ENCODE measurements around the gene LECT2.

Gene LECT2

DNA sequence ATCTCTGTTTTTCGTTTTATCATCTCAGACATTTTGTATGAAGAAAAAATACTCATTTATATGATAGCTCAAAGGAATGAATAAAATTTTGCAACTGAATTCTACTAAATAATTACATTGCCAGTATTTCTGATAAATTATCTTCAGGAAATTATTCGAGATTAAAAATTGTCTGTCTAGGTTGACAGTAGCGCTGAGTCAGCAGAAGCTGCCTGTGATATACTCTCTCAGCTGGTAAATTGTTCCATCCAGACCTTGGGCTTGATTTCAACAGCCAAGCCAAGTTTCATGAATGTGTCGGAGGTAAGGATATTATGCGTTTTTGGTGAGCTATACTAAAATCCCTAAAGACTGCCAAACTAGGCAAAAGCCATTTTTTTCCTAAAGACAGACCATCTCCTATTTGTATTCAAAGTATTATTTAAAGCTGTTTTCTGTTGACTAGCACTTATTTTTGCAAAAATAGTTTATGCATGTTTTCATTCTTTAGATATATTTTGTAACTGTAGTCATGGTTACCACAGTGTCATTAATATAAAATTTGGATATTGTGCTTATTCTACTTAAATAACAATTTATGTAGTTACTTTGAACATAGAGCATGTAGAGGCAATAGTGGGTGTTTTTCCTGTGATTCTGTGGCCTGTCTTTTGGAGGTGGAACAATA is 17.4 kb downstream of the LECT2 start:
- no peak for DNase-seq (ENCODE audit: low read depth in 2 of 2)

- DNase-seq (ENCODE audit: low read depth in 2 of 2): no peak
Observed at GRCh38 chr5:135934939-135935338, 19.8 kb downstream of the LECT2 start.

- no peak for DNase-seq (ENCODE audit: low read depth in 2 of 2)
Observed at GRCh38 chr5:135930949-135931295, 23.9 kb downstream of the LECT2 start.

DNA sequence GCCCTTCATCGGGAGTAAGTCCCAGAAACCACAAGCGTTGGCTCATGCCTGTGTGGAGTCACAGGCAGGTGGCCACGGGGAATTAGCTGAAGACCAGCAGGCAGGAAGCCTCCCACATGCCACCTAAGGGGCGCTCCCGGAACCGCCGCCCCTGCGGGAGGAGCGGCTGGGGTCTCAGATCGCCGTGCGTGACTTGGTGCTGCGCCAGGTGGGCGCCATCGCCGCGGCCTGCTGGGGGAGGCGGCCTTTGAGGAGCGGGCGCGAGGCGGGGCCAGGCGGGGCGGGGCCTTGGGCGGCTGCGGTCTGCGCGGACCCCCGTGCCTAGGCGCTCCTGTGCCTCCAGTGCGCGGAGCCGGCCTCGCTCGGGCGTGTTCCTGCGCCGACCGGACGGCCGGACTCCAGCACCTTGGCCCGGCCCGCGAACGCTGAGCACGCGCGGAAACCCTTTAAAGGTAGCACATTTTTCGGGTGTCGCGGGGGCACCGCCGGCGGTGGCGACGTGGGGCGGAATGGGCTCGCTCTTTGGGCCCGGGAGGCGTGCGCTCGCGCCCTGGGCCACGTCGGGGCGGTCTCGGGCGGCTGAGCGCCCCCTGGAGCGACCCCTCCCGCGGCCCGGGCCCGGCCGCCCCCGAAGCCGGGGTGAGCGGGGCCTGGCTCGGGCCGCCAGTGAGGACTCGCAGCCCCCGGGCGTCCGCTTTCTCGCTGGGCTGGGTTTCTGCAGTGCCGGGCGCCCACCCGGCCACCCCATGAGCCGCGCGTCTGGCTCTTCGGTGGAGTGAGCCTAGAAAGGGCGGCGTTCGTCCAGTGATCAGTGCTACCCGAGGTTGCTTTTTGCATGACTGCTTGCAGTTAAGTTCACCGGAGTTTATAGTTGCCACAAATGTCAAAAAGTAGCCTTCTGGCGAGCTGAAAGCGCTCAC is 24.5 kb downstream of the LECT2 start:
- DNase-seq (ENCODE audit: low read depth in 2 of 2): no peak

GRCh38 chr5:135921388-135921787 is 33.4 kb downstream of the LECT2 start:
- DNase-seq (ENCODE audit: low read depth in 2 of 2): no peak

- no peak for DNase-seq (ENCODE audit: low read depth in 2 of 2)
Observed at GRCh38 chr5:135920199-135920598, 34.6 kb downstream of the LECT2 start.

- no peak for DNase-seq (ENCODE audit: low read depth in 2 of 2)
Observed at GRCh38 chr5:135916638-135917263, 38.0 kb downstream of the LECT2 start.

DNA sequence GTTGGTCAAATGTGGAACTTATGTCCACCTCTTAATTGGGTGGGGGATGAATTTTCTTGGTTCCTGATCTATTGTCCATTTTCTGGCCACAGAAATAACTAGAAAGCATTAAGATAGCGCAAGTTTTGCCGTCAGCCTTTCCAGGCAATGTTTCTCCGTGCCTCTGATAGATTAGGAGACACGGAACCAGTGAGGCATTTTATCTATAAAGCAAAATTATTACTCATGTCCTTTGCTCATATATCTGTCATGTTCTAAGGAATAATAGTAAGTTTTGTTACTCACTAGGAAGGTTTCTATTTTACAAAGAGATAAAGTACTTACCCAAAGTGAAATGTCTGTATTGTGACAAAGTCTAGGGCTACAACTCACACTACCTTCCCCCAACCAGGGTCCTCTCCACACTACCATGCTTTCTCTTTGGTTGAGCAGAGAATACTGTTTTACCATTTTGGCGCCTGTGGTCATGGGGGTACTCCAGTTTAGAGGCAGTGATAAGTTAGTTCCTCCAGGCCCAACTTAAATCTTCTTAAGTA is 39.2 kb downstream of the LECT2 start:
- no peak for DNase-seq (ENCODE audit: low read depth in 2 of 2)

DNA sequence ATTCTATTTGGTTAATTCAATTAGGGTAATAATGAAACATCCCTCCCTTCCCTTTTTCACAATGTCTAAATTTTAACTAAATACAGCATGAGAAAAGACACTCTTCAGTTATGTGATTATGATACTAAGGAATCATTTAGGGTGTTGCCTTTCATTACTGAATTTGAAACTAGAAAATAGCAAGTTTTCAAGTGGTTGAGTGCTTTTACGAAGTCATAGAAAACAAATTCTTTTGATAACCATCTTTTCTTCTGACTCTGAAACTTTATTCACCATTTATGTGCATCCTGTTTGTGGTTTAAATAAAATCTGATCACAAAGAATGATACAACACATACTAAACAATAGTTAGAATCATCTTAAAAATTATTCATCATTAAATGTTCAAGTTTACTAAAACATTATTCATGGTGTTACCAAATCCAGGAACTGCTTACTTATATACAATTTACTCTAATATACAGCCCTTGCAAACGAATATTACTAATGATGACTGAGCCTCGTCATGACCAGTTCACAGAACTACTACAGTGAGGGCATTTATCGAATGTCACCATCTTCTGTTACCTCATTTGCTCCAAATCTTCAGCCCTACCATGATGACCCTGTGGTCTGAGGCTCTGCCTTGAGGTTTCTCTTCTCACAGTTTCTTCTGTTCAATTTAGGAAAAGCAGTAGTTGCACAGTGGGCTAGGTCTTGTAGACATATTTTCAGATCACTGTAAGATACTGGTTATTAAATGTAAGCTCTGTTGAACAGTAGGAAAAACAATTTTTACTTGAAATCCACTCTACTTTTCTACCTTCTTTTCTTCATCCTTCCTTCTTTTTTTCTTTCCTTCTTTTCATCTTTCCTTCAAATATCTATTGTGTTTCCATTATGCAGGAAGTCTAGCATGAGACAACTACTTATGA is 40.8 kb downstream of the LECT2 start:
- no peak for DNase-seq (ENCODE audit: low read depth in 2 of 2)

- no peak for DNase-seq (ENCODE audit: low read depth in 2 of 2)
Observed at GRCh38 chr5:135905144-135905543, 49.6 kb downstream of the LECT2 start.

DNA sequence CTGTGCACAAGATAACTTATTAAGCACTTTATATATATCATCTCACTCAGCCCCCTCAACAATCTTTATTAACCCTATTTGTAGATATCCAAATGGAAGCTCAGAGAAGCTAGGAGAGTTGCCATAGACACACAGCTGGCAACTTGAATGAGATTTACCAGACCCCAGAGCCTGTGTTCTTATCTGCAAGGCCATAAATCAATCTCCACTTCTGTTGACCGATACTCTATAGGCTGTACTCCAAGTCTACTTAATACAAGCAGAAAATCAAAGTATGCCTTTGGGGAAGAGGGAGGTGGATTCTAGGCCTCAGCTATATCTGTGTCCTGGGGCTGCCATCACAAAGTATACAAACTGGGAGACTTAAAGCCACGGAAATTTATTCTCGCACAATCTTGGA is 53.1 kb downstream of the LECT2 start:
- no peak for DNase-seq (ENCODE audit: low read depth in 2 of 2)

DNA sequence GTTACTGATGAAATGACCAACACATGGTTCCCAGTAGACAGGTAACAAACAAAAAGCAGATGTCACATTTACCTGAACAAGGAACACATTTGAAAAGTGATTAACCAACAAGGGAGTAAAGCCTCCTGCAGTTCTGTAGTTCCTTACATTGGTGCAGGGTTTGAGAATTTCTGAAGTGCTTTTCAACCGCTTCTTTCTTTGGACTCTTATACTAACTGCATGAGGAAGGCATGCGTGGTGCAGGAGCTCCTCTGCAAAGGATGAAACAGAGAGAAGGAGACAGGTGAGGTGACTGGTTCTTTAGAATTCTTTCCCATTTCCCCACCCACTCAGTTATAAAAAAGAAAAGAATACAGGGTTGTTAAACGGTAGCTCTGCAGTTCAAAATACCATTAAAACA is 54.5 kb downstream of the LECT2 start:
- no peak for DNase-seq (ENCODE audit: low read depth in 2 of 2)

DNA sequence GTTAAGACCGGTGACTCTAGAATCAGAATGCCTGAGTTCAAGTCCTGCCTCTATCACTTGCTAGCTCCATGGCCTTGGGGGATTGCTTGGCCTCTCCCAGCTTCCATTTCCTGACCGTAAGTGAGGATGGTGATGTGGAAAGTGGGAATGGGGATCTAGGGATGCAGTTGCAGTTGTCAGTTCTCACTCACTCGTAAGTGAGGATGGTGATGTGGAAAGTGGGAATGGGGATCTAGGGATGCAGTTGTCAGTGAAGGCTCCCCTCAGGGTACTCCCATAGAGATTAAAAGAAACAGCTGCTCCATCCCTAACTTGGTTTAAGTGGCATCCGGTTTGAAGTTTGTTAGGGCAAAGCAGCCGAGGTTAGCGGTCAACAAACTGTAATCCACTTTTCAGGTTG is 56.1 kb downstream of the LECT2 start:
- no peak for DNase-seq (ENCODE audit: low read depth in 2 of 2)
